ENCODE data around the gene UNK. TPM values are rescaled to one million over a fixed set of nuclear protein-coding genes. Genes with fewer than 3 reads are reported as not detected.

The UNK gene
- total RNA-seq, 2 donors from 2014 or later: 18.4 to 59.7 TPM

GRCh38 chr17:75762513-75763268 lies 21.9 kb upstream of the UNK start:
- intact Hi-C loops (cut with DNase I): no loop called here
- DNase-seq (no peak), ATAC-seq (no peak)
- TF ChIP-seq CTCF (IDR thresholded peaks at IDR 0.05): no peak
- TF ChIP-seq POLR2A (IDR thresholded peaks at IDR 0.05): no peak
- no peaks in the 10 kb centered on the region for H3K36me3 ChIP-seq (replicated peaks in 1 of 2; ENCODE audit: insufficient read depth in 1 of 2, low read depth in 2 of 2)
- no peak overlapping the region for H3K4me3 ChIP-seq
- no peaks in the 10 kb centered on the region for H3K9me3 ChIP-seq
- no peaks in the 10 kb centered on the region for H3K27me3 ChIP-seq
- H3K27ac ChIP-seq: no peak overlapping the region
- 95% methylated on average over 12 to 27 of the region's 27 CpGs for WGBS, 2 donors
- peaks cover 27% of the 10 kb centered on the region for H3K4me1 ChIP-seq

GRCh38 chr17:75763269-75763607 lies 21.4 kb upstream of the UNK start:
- H3K36me3 ChIP-seq (replicated peaks in 1 of 2; ENCODE audit: insufficient read depth in 1 of 2, low read depth in 2 of 2): no peaks in the 10 kb centered on the region
- 78 to 90% methylated on average over 3 of the region's 3 CpGs for WGBS, 2 donors
- ATAC-seq: no peak
- no peak overlapping the region for H3K4me3 ChIP-seq
- intact Hi-C loops (cut with DNase I): no loop called here
- peaks cover 27% of the 10 kb centered on the region for H3K4me1 ChIP-seq
- TF ChIP-seq POLR2A (IDR thresholded peaks at IDR 0.05): no peak
- H3K9me3 ChIP-seq: no peaks in the 10 kb centered on the region
- DNase-seq: no peak
- H3K27ac ChIP-seq: no peak overlapping the region
- H3K27me3 ChIP-seq: no peaks in the 10 kb centered on the region

- Histone ChIP-seq H3K27ac (peak overlapping the region; percentile 67 to 89 (median 80)), H3K4me3 (no peak overlapping the region), H3K9me3 (no peaks in the 10 kb centered on the region), H3K4me1 (peaks cover 27% of the 10 kb centered on the region), H3K27me3 (no peaks in the 10 kb centered on the region), H3K36me3 (replicated peaks in 1 of 2; ENCODE audit: insufficient read depth in 1 of 2, low read depth in 2 of 2) (no peaks in the 10 kb centered on the region)
- ATAC-seq: no peak
- intact Hi-C loops (cut with DNase I): no loop called here
- DNase-seq: peak in 1 of 4 donors; percentile 15
- 64 to 96% methylated on average over 2 to 16 of the region's 16 CpGs for WGBS, 2 donors
- no peak for TF ChIP-seq POLR2A (IDR thresholded peaks at IDR 0.05)
- TF ChIP-seq CTCF (IDR thresholded peaks at IDR 0.05): no peak
These were observed 20.8 kb upstream of the UNK start for GRCh38 chr17:75763613-75764416.

GRCh38 chr17:75764417-75764710 lies 20.2 kb upstream of the UNK start:
- Histone ChIP-seq H3K27me3 (no peaks in the 10 kb centered on the region), H3K36me3 (replicated peaks in 1 of 2; ENCODE audit: insufficient read depth in 1 of 2, low read depth in 2 of 2) (no peaks in the 10 kb centered on the region), H3K27ac (peak overlapping the region; percentile 67 to 89 (median 80)), H3K4me3 (peak overlapping the region; percentile 24 to 60), H3K4me1 (peaks cover 29% of the 10 kb centered on the region), H3K9me3 (no peaks in the 10 kb centered on the region)
- ATAC-seq: no peak
- no peak for DNase-seq
- WGBS, 2 donors: 8% methylated on average over 14 of the region's 14 CpGs; no CpG with 5 or more reads in 1 of the 2 donors
- intact Hi-C loops (cut with DNase I): no loop called here
- no peak for TF ChIP-seq POLR2A (IDR thresholded peaks at IDR 0.05)
- peak in 2 of 7 experiments; percentile 45 to 75 for TF ChIP-seq CTCF (IDR thresholded peaks at IDR 0.05)

- H3K4me3 ChIP-seq: peak within 1 kb of the TSS; percentile 24 to 60
- peak; percentile 71 to 77 (median 76) for DNase-seq
- 0% methylated on average over 1 to 62 of the region's 71 CpGs for WGBS, 2 donors
- H3K9me3 ChIP-seq: no peaks in the 10 kb centered on the region
- TF ChIP-seq POLR2A (IDR thresholded peaks at IDR 0.05): peak; percentile 62 to 72 (median 70)
- peak in 5 of 7 experiments; percentile 32 to 75 (median 65) for TF ChIP-seq CTCF (IDR thresholded peaks at IDR 0.05)
- peak within 1 kb of the TSS; percentile 67 to 89 (median 80) for H3K27ac ChIP-seq
- ATAC-seq: peak; percentile 78
- intact Hi-C loops (cut with DNase I): no loop called here
- peaks cover 34% of the 10 kb centered on the region for H3K4me1 ChIP-seq
- H3K36me3 ChIP-seq (replicated peaks in 1 of 2; ENCODE audit: insufficient read depth in 1 of 2, low read depth in 2 of 2): no peaks in the 10 kb centered on the region
- H3K27me3 ChIP-seq: no peaks in the 10 kb centered on the region
These were observed 19.7 kb upstream of the UNK start, which contains the start of gene GALK1 for GRCh38 chr17:75764711-75765421. GALK1 (minus strand) TSS chr17:75765192; CDS start chr17:75765136, 56 bp downstream.
